ENCODE data around the gene LELP1. TPM values are rescaled to one million over a fixed set of nuclear protein-coding genes. Genes with fewer than 3 reads are reported as not detected.

LELP1 gene
- total and polyA plus RNA-seq, 7 experiments from 2014 or later, result not detected

GRCh38 chr1:153238527-153238926 lies 35.3 kb downstream of the LELP1 start:
- Histone ChIP-seq H3K4me3 (ENCODE audit: low read length) (no peak overlapping the region), H3K27me3 (ENCODE audit: control insufficient read depth in 2 of 2, insufficient read depth in 2 of 2, low read length in 2 of 2) (no peaks in the 10 kb centered on the region), H3K4me1 (ENCODE audit: control insufficient read depth in 2 of 2, insufficient read depth in 2 of 2, low read length in 2 of 2) (no peaks in the 10 kb centered on the region), H3K9me3 (ENCODE audit: control insufficient read depth in 2 of 3, low read length in 3 of 3) (no peaks in the 10 kb centered on the region), H3K36me3 (ENCODE audit: control insufficient read depth in 2 of 3, insufficient read depth in 3 of 3, low read length in 3 of 3) (no peaks in the 10 kb centered on the region), H3K27ac (ENCODE audit: low read depth, low read length) (no peak overlapping the region)
- no peak for ATAC-seq
- POLR2A ChIA-PET, result no interaction called here
- Mint-ChIP-seq H3K4me3 (no peak overlapping the region), H3K9me3 (peaks cover 0 to 2% (median 0%) of the 10 kb centered on the region in 11 donors), H3K27ac (no peak overlapping the region), H3K27me3 (peaks cover 4 to 31% (median 29%) of the 10 kb centered on the region in 5 donors), H3K36me3 (no peaks in the 10 kb centered on the region), H3K4me1 (peaks cover 0 to 3% (median 0%) of the 10 kb centered on the region in 7 donors)
- intact Hi-C loops (cut with micrococcal nuclease), result no loop called here
- no peak for DNase-seq
- CTCF ChIA-PET, result no interaction called here

- no peak overlapping the region for H3K4me3 Mint-ChIP-seq
- no peaks in the 10 kb centered on the region for H3K36me3 ChIP-seq (ENCODE audit: control insufficient read depth in 2 of 3, insufficient read depth in 3 of 3, low read length in 3 of 3)
- H3K4me1 ChIP-seq (ENCODE audit: control insufficient read depth in 2 of 2, insufficient read depth in 2 of 2, low read length in 2 of 2), result no peaks in the 10 kb centered on the region
- POLR2A ChIA-PET, result no interaction called here
- H3K27ac ChIP-seq (ENCODE audit: low read depth, low read length), result no peak overlapping the region
- ATAC-seq (no peak), DNase-seq (no peak)
- H3K4me3 ChIP-seq (ENCODE audit: low read length), result no peak overlapping the region
- H3K36me3 Mint-ChIP-seq, result peaks cover 0 to 4% (median 0%) of the 10 kb centered on the region in 5 donors
- H3K27me3 Mint-ChIP-seq, result peaks cover 0 to 42% (median 29%) of the 10 kb centered on the region in 5 donors
- peaks cover 0 to 13% (median 3%) of the 10 kb centered on the region in 11 donors for H3K9me3 Mint-ChIP-seq
- no peaks in the 10 kb centered on the region for H3K9me3 ChIP-seq (ENCODE audit: control insufficient read depth in 2 of 3, low read length in 3 of 3)
- peaks cover 0 to 5% (median 0%) of the 10 kb centered on the region in 7 donors for H3K4me1 Mint-ChIP-seq
- no peaks in the 10 kb centered on the region for H3K27me3 ChIP-seq (ENCODE audit: control insufficient read depth in 2 of 2, insufficient read depth in 2 of 2, low read length in 2 of 2)
- H3K27ac Mint-ChIP-seq, result no peak overlapping the region
- intact Hi-C loops (cut with micrococcal nuclease), result no loop called here
- CTCF ChIA-PET, result no interaction called here
These were observed 38.9 kb downstream of the LELP1 start for GRCh38 chr1:153242160-153242559.

GRCh38 chr1:153245466-153245865 lies 42.2 kb downstream of the LELP1 start:
- CTCF ChIA-PET, result no interaction called here
- H3K4me1 ChIP-seq (ENCODE audit: control insufficient read depth in 2 of 2, insufficient read depth in 2 of 2, low read length in 2 of 2), result no peaks in the 10 kb centered on the region
- no peak overlapping the region for H3K27ac Mint-ChIP-seq
- H3K27ac ChIP-seq (ENCODE audit: low read depth, low read length), result no peak overlapping the region
- intact Hi-C loops (cut with micrococcal nuclease), result no loop called here
- DNase-seq (no peak), ATAC-seq (no peak)
- no peak overlapping the region for H3K4me3 ChIP-seq (ENCODE audit: low read length)
- H3K4me1 Mint-ChIP-seq, result peaks cover 0 to 4% (median 0%) of the 10 kb centered on the region in 7 donors
- POLR2A ChIA-PET, result no interaction called here
- peaks cover 14 to 57% (median 37%) of the 10 kb centered on the region in 5 donors for H3K27me3 Mint-ChIP-seq
- H3K9me3 ChIP-seq (ENCODE audit: control insufficient read depth in 2 of 3, low read length in 3 of 3), result no peaks in the 10 kb centered on the region
- H3K9me3 Mint-ChIP-seq, result peaks cover 0 to 13% (median 5%) of the 10 kb centered on the region in 11 donors
- H3K27me3 ChIP-seq (ENCODE audit: control insufficient read depth in 2 of 2, insufficient read depth in 2 of 2, low read length in 2 of 2), result peaks cover 0 to 3% of the 10 kb centered on the region in 2 donors
- peaks cover 0 to 4% (median 0%) of the 10 kb centered on the region in 5 donors for H3K36me3 Mint-ChIP-seq
- H3K36me3 ChIP-seq (ENCODE audit: control insufficient read depth in 2 of 3, insufficient read depth in 3 of 3, low read length in 3 of 3), result no peaks in the 10 kb centered on the region
- no peak overlapping the region for H3K4me3 Mint-ChIP-seq

GRCh38 chr1:153246018-153246417 lies 42.8 kb downstream of the LELP1 start:
- peaks cover 0 to 4% (median 0%) of the 10 kb centered on the region in 7 donors for H3K4me1 Mint-ChIP-seq
- no peak overlapping the region for H3K4me3 ChIP-seq (ENCODE audit: low read length)
- H3K9me3 ChIP-seq (ENCODE audit: control insufficient read depth in 2 of 3, low read length in 3 of 3), result no peaks in the 10 kb centered on the region
- H3K27me3 ChIP-seq (ENCODE audit: control insufficient read depth in 2 of 2, insufficient read depth in 2 of 2, low read length in 2 of 2), result peaks cover 0 to 3% of the 10 kb centered on the region in 2 donors
- no peak overlapping the region for H3K27ac ChIP-seq (ENCODE audit: low read depth, low read length)
- H3K9me3 Mint-ChIP-seq, result peaks cover 0 to 13% (median 5%) of the 10 kb centered on the region in 11 donors
- no peaks in the 10 kb centered on the region for H3K36me3 ChIP-seq (ENCODE audit: control insufficient read depth in 2 of 3, insufficient read depth in 3 of 3, low read length in 3 of 3)
- H3K36me3 Mint-ChIP-seq, result peaks cover 0 to 4% (median 0%) of the 10 kb centered on the region in 5 donors
- POLR2A ChIA-PET, result no interaction called here
- no peak for DNase-seq
- intact Hi-C loops (cut with micrococcal nuclease), result no loop called here
- peaks cover 15 to 56% (median 38%) of the 10 kb centered on the region in 5 donors for H3K27me3 Mint-ChIP-seq
- no peak overlapping the region for H3K27ac Mint-ChIP-seq
- CTCF ChIA-PET, result no interaction called here
- ATAC-seq, result no peak
- H3K4me3 Mint-ChIP-seq, result no peak overlapping the region
- H3K4me1 ChIP-seq (ENCODE audit: control insufficient read depth in 2 of 2, insufficient read depth in 2 of 2, low read length in 2 of 2), result no peaks in the 10 kb centered on the region

- Histone ChIP-seq H3K27me3 (ENCODE audit: control insufficient read depth in 2 of 2, insufficient read depth in 2 of 2, low read length in 2 of 2) (peaks cover 0 to 3% of the 10 kb centered on the region in 2 donors), H3K36me3 (ENCODE audit: control insufficient read depth in 2 of 3, insufficient read depth in 3 of 3, low read length in 3 of 3) (no peaks in the 10 kb centered on the region), H3K9me3 (ENCODE audit: control insufficient read depth in 2 of 3, low read length in 3 of 3) (no peaks in the 10 kb centered on the region), H3K4me3 (ENCODE audit: low read length) (no peak overlapping the region), H3K27ac (ENCODE audit: low read depth, low read length) (no peak overlapping the region), H3K4me1 (ENCODE audit: control insufficient read depth in 2 of 2, insufficient read depth in 2 of 2, low read length in 2 of 2) (no peaks in the 10 kb centered on the region)
- H3K27ac Mint-ChIP-seq, result no peak overlapping the region
- no peak overlapping the region for H3K4me3 Mint-ChIP-seq
- DNase-seq (no peak), ATAC-seq (no peak)
- CTCF ChIA-PET, result no interaction called here
- intact Hi-C loops (cut with micrococcal nuclease), result no loop called here
- H3K4me1 Mint-ChIP-seq, result peaks cover 0 to 4% (median 0%) of the 10 kb centered on the region in 7 donors
- peaks cover 0 to 4% (median 0%) of the 10 kb centered on the region in 5 donors for H3K36me3 Mint-ChIP-seq
- peaks cover 0 to 13% (median 5%) of the 10 kb centered on the region in 11 donors for H3K9me3 Mint-ChIP-seq
- POLR2A ChIA-PET, result no interaction called here
- H3K27me3 Mint-ChIP-seq, result peaks cover 21 to 59% (median 46%) of the 10 kb centered on the region in 5 donors
These were observed 43.6 kb downstream of the LELP1 start for GRCh38 chr1:153246825-153247224.

GRCh38 chr1:153248176-153248879 lies 45.1 kb downstream of the LELP1 start:
- H3K27ac Mint-ChIP-seq, result no peak overlapping the region
- Histone ChIP-seq H3K27ac (ENCODE audit: low read depth, low read length) (no peak overlapping the region), H3K4me1 (ENCODE audit: control insufficient read depth in 2 of 2, insufficient read depth in 2 of 2, low read length in 2 of 2) (no peaks in the 10 kb centered on the region), H3K4me3 (ENCODE audit: low read length) (no peak overlapping the region), H3K36me3 (ENCODE audit: control insufficient read depth in 2 of 3, insufficient read depth in 3 of 3, low read length in 3 of 3) (no peaks in the 10 kb centered on the region), H3K27me3 (ENCODE audit: control insufficient read depth in 2 of 2, insufficient read depth in 2 of 2, low read length in 2 of 2) (peaks cover 0 to 3% of the 10 kb centered on the region in 2 donors), H3K9me3 (ENCODE audit: control insufficient read depth in 2 of 3, low read length in 3 of 3) (no peaks in the 10 kb centered on the region)
- CTCF ChIA-PET, result no interaction called here
- DNase-seq (no peak), ATAC-seq (no peak)
- POLR2A ChIA-PET, result no interaction called here
- H3K4me3 Mint-ChIP-seq, result no peak overlapping the region
- peaks cover 0 to 2% (median 0%) of the 10 kb centered on the region in 7 donors for H3K4me1 Mint-ChIP-seq
- peaks cover 24 to 65% (median 46%) of the 10 kb centered on the region in 5 donors for H3K27me3 Mint-ChIP-seq
- intact Hi-C loops (cut with micrococcal nuclease), result no loop called here
- peaks cover 0 to 4% (median 0%) of the 10 kb centered on the region in 5 donors for H3K36me3 Mint-ChIP-seq
- peaks cover 0 to 11% (median 5%) of the 10 kb centered on the region in 11 donors for H3K9me3 Mint-ChIP-seq

- ATAC-seq, result no peak
- Mint-ChIP-seq H3K27me3 (peaks cover 25 to 63% (median 50%) of the 10 kb centered on the region in 5 donors), H3K36me3 (no peaks in the 10 kb centered on the region), H3K4me1 (peaks cover 0 to 6% (median 0%) of the 10 kb centered on the region in 7 donors), H3K27ac (no peak overlapping the region), H3K4me3 (peak overlapping the region in 1 of 10 donors; percentile 10), H3K9me3 (peaks cover 0 to 5% (median 0%) of the 10 kb centered on the region in 11 donors)
- Histone ChIP-seq H3K27ac (ENCODE audit: low read depth, low read length) (no peak overlapping the region), H3K4me1 (ENCODE audit: control insufficient read depth in 2 of 2, insufficient read depth in 2 of 2, low read length in 2 of 2) (no peaks in the 10 kb centered on the region), H3K27me3 (ENCODE audit: control insufficient read depth in 2 of 2, insufficient read depth in 2 of 2, low read length in 2 of 2) (peaks cover 0 to 3% of the 10 kb centered on the region in 2 donors), H3K9me3 (ENCODE audit: control insufficient read depth in 2 of 3, low read length in 3 of 3) (no peaks in the 10 kb centered on the region), H3K36me3 (ENCODE audit: control insufficient read depth in 2 of 3, insufficient read depth in 3 of 3, low read length in 3 of 3) (no peaks in the 10 kb centered on the region), H3K4me3 (ENCODE audit: low read length) (no peak overlapping the region)
- DNase-seq, result no peak
- POLR2A ChIA-PET, result no interaction called here
- intact Hi-C loops (cut with micrococcal nuclease), result no loop called here
- CTCF ChIA-PET, result no interaction called here
These were observed 46.9 kb downstream of the LELP1 start for GRCh38 chr1:153250166-153250565.
